Measurements from ENCODE around the gene ZNRF1.
"Not testable (repeated sequence)": the region's sequence is repeated elsewhere in the genome, so short reads cannot be mapped to it uniquely, and the experiment has no call there.

ZNRF1 gene

DNA sequence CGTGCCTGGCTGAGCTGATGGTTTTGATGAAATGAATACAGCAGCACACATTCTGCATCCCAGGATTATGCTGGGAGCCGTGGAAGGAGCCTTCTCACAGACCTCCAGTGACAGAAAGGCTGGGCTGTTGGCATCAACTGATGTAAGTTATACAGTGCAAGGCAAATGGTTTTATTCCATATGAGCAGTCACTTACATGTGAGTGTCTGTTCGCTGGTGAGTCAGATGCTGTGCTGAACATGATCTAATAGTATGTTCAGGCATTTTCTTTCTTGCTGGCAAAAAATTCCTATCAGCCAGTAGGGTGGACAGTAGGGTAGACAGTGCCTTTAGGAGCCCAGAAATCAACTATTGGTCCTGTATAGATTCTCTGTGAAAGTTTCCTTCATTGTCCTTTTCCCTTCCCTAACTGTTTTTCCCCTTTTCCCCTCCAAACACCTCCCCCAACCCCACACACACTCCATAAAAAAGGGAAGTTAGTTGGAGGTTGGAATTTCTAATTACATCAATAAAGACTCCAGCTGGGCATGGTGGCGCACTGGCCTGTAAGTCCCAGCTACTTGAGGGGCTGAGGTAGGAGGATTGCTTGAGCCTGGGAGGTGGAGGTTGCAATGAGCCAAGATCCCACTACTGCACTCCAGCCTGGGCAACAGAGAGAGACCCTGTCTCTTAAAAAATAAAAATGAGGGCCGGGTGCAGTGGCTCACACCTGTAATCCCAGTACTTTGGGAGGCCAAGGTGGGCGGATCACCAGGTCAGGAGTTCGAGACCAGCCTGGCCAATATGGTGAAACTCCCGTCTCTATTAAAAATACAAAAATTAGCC is 81.6 kb downstream of the ZNRF1 start:
- no peak for DNase-seq

DNA sequence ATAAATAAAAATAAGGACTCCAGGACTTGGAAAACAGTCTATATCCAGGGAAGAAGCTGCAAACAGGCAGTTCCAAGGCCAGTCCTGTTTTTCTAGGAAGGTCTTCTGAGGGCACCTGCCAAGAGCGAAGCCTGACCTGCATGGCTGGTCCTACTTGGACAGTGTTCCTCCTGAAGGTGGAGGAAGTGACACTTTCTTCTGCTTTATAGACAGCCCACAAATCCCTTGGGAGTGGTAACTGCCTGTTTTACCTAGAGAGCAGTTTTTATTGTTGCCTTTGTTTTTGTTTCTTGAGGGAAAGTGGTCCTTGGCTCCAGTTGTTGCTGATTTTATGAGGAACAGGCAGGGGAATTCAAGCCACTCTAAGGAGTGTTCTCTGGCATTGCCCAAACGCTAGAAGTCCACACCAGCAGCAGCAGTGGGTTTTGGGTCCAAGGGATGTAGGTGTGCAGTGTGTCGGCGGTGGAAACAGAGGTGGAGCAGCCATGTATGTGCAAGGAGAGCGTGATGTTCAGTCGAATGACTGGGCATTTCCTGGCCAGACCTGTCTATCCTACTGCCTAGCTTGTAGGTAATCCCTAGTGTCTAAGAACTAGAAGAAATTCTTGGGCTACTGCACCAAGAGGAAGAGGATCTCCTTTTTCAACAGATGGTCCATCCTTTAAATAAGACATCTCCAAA is 82.5 kb downstream of the ZNRF1 start:
- DNase-seq = no peak

DNA sequence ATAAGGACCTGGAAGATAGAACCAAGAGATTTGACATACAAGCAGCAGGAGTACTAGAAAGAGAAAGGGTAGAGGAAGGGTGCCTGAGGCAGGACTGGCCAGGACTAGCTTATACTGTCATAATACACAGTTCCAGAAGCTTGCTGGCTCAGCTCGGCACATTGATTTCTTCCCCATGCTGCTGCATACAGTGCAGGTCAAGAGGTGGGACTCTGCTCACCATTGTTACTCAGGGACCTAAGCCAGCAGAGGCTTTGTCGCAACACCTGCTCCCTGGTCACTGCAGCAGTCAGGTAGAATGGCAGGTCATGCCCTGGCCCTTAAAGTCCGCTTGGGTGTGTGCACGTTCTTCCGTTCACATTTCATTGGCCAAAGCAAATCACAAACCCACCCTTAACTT is 85.0 kb downstream of the ZNRF1 start:
- DNase-seq = no peak

DNA sequence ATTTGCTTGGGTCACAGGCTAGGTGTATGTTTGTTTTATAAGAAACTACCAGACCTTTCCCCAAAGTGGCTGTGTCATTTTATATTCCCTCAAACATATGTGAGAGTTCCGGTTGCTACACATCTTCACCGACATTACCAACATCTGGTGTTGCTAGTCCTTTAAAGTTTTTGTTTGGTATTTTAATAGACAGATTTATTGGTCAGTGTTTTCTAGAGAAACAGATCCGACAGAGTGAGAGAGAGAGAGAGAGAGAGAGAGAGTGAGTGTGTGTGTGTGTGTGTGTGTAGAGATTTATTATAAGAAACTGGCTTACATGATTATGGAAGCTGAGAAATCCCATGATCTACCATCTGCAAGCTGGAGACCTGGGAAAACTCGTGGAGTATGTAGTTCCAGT is 86.7 kb downstream of the ZNRF1 start:
- DNase-seq = no peak

DNA sequence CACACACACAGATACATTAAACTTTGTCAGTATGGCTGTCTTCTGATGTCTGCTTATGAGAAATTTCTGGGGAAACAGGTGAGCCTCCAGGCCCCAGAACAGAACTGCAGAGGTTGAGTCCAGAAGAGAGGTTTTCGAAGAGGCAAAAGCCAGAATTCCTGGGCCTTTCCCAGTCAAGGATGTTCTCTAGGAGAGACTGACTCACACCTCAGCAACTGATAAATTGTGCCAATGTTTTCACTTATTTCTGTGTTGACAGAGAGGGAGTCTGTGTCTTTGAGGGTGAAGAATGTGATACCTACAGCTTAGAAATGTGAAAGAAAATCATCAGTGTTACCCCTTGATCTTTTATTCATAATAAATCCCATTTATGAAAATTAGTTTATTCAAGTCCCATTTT is 87.5 kb downstream of the ZNRF1 start:
- no peak for DNase-seq

DNA sequence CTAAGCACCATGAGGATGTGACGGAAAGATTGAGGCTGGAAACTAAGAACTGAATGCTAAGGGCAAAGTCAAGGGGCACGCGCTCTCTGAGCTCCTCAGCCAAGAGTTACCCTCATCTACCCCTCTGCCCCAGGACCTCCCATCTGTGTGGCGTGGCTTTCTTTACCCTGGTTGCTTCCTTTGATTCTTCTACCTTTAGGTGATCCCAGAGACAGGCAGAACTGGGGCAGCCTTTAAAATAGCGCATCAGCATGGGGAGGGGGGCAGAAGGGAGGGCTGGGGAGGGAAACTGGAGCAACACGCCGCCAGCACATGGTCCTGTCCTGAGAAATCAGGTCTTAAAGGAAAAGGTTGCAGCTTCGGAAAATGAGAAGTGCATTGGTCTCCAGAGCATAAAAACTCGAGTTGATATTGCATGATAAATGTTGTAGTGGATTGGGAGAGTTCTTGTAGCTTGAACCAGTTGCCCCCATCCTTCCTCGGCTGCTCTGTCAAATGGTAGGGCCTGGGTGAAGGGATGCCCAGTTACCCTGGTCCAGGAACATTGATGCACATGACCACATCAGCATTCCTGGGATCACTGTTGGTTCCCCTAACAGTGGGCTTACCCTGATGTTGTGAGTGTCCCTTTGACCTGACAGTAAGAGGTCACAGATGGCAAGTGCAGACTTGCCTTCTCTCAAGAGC is 88.0 kb downstream of the ZNRF1 start:
- DNase-seq = no peak

DNA sequence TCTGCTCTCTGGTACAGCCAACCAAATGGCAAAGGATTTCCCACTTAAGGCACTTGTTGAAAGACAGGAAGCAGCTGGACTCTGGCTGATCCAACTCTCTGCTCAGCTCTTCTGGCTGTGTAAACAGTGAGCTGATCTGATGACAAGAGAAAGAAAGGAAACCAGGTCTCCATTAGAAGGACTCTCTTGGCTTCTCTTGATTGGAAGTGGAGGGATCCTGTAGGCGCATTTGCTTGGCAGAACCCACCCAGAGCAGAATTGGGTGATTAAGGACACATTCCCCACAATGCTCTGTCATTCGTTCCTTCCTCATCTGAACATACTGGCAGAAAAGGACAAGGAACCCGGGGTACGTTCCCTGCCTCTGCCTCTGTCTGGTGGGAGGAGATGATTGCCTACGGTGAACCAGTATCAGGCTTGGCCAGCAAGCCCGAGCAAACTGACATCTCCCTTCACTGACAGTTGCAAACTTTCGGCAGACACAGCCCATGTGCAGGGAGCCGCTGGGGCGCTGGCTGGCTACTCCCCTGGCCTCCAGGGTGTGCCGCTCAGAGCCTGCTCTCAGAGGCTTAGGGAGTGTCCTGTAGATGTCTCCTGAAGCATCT is 88.7 kb downstream of the ZNRF1 start:
- no peak for DNase-seq

DNA sequence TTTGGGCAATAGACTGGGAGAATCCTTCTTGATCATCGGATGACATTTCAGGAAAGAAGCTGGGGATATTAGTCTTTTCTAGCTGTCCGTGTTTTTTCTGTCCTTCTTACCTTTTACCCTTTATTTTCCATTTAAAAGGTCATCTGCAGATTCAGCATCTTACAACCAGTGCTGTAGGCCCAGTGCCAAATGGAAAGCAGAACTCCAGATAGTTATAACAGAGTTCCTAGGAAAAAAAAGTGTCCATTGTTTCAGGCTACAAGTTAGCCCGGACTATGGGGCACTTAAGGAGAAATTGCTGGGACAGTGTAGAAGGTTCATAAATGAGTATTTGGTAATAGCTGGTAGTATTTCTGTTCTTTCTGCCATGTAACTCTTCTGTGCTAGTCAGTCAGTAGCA is 89.4 kb downstream of the ZNRF1 start:
- DNase-seq = no peak

DNA sequence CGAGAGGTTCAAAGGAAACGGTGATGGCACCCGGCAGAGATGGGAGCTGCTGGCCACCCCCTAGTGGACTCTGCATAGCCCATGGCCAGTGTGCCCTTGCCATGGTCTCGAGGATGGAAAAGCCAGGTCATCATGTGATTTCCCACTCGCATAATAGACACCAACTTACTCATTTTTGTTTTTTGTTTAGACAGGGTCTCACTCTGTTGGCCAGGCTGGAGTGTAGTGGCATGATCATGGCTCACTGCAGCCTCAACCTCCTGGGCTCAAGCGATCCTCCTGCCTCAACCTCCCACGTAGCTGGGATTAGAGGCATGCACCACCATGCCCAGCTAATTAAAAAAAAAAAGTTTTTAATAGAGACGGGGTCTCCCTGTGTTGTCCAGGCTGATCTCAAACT is 90.1 kb downstream of the ZNRF1 start:
- DNase-seq = no peak

DNA sequence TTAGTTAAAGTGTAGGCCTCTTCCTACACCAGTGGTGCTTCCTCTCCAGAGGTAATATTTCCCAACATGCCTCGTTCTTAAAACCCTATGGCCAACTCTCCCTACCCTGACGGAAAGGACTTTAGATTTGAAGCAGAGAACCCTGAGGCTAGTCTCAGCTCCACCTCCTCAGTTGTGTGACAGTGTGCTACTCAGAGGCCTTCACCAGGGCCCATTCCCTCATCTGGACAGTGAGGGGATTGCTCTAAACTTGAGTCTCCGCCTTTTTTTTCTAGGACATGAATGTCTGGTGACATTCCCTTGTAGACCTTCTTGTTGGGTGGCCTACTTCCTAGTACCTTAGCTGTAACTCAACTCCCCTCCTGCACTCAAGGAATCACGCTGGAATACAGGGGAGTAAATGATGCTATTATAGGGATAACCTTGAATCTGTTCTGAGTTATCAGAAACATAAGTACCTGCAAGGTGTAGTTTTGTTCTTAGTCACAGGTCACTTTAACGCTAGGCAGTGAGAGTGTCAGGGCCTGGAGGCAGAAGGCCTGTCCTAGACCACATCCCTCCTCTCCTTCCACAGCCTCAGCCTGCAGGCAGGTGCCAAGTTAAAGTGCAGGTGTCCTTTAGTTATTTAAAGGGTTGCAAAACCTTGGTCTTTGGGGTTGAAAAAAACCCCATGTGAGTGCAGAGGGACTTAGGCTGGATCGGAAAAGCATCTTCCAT is 90.8 kb downstream of the ZNRF1 start:
- DNase-seq = no peak

DNA sequence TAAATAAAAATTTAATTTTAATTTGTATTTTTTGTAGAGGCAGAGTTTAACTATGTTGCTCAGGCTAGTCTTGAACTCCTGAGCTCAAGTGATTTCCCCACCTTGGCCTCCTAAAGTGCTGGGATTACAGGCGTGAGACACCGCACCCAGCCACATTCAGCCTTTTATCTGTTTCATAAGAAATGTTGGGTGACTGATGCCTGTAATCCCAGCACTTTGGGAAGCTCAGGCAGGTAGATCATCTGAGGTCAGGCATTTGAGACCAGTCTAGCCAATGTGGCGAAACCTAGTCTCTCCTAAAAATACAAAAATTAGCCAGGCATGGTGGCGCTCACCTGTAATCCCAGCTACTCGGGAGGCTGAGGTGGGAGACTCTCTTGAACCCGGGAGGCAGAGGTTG is 92.1 kb downstream of the ZNRF1 start:
- DNase-seq = not testable (repeated sequence)

DNA sequence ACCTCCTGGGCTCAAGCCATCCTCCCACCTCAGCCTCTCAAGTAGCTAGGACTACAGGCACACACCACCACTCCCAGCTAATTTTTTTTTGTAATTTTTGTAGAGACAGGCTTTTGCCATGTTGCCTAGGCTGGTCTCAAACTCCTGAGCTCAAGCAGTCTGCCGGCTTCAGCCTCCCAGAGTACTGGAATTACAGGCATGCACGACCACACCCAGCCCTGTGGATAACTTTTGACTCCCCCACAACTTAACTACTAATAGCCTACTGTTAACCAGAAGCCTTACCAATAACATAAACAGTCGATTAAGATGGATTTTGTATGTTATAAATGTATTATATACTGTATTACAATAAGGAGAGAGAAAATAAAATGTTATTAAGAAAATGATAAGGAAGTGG is 92.8 kb downstream of the ZNRF1 start:
- not testable (repeated sequence) for DNase-seq

DNA sequence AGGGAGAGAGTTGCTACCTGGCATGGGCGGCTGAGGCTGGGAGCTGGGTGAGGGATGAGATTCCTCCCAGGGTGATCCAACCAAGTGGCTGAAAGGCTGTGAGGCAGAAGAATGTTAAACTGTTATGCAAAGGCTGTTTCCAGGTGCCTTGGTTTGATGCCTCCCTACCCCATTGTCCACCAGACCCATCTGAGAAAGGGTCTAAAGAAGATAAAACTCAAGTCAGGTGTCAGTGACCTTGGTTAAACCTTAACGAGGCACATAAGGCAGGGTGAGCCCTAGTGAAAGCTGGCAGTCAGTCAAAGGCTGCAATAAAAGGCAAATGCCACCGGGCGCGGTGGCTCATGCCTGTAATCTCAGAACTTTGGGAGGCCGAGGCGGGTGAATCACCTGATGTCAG is 94.0 kb downstream of the ZNRF1 start:
- DNase-seq = no peak

DNA sequence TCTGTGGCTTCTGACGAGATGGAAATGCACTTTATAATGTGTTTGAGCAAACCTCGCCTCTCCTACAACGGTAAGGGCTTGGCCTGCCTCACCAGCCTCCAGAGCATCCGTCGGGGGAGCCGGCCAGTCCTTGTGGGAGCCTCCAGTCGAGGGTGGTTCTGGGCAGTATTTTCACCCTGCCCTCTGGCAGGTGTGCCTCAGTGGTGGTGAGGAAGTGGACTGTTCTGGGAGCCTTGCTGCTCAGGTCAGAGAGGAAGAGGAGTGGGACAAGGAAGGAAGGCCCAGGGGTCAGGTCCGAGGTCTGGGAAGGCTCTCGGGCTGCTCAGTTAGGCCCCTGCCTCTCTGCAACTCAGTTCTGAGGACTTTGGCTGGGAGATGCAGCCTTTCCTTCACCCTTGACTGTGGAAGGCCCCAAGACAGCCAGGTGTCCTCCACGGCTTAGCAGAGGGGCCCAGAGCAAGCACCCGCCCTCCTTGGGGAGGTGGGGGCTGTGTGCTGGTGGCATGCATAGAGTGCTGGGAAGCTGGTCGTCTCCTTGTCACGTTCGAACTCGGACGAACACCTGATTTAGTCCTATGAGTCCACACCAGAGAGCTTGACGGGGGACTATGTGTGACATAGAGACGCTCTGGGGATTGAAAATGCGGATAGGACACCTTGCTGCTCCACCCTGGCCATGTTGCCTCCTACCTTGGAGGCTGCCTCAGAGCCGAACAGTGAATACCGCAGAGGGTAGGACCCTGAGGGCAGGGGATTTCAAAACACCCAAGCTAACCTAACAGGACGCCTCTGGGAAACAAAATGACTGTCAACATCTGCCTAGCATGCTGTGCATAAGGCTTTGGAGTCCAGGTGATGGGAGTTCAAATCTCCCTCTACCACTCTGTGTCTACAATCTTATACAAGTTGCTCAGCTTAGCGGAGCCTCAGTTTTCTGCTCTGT is 95.0 kb downstream of the ZNRF1 start:
- DNase-seq = no peak

DNA sequence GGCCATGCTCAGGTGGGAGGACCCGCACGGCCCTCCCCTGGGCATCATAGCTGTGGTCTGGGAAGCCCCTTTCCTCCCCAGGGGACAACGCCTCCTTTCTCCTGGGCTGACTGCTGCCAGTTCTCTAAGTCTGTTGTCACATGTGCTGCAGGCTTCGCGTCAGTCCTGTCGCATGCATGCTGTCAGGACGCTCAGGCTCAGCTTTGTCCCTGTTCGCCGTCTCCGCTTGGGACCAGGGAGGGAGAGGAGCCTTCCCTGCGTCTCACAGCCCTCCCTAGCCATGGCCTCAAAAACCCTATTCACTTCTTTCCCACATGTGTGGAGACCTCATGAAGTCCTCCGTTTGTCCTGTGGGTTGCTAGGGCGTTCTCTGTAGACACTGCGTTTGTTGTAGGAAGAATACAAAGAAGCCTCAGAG is 96.4 kb downstream of the ZNRF1 start:
- no peak for DNase-seq

DNA sequence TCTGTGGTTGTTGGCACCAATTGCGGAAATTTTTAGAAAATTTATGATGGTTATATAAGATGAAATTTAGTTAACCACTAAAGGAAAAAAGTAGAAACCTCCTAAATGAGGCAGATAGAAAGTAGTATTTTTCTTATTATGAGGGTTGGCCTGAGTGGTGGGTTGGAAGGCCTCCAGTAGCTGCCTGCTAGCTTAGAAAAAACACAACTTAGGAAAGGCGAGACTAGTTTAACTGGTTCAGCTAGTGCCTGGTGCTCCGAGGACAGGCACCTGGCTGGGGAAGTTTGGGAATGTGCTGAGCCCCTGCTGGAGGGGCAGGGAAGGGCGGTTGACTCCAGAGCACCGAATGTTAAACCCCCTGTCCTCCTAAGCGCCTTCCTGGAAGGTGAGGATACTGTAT is 97.8 kb downstream of the ZNRF1 start:
- no peak for DNase-seq

DNA sequence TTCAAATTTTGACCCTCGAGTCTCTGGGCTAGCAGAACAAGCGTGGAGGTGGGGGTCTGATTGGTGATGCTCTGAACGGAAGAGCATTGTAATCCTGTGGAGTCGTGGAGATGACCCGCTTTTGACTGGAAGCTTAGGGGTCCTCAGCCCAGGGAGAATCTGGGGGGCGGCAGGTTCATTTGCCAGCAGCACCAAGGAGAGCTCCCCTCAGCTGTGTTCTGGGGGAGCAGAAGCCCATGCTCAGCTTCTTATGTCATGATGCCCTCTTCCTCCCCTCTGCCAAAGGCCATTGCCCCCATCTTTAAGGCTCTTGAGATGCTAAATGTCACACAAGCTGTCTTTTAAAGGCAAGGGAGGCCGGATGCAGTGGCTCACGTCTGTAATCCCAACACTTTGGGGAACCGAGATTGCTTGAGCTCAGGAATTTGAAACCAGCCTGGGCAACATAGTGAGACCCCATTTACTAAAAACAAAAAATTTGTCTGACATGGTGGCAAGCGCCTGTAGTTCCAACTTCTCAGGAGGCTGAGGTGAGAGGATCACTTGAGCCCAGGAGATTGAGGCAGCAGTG is 98.5 kb downstream of the ZNRF1 start:
- no peak for DNase-seq

DNA sequence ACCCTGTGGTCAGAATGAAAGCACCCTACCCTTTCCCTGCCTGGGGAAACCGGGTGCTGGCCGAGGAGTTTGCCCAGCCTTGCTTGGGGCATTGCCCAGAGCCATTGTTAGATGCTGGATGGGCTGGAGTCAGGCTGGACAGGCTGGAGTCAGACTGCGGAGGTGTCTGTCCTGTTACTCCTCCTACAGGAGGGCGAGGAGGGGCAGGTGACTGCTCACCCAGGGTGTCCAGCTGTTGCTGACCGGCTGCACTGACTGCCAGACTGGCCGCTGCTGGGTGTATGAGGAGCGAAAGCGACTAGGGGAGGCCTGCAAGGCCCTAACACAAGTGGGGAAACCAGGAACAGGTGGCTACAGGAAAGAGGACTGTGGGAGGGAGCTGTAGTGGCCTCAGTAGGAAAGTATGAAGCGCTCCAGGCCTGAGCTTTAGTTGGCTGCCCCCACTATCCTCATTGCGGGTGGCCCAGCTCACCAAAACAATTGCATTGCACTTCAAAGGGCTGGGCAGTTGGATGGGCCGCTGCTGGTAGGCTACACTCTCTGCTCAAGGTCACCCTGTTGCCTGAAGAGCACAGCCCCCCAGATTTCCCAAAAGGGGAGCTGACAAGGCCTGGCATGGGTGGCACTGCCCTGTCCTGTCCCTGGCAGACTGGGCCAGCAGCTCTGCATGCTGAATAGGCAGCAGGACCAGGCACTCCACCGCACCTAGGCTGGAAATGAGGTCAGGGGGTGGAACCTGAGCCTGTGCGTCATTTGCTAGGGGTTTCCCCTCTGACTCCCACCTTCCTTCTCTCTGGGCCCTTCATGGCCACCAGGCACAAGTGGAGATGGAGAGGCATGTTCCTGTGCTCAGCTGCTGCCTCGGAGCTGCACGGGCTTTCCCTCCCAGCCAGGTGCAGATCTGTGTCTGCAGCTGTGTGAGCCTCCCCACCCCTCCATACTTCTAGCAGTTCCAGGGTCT is 99.4 kb downstream of the ZNRF1 start:
- DNase-seq = peak; percentile 69 to 74

DNA sequence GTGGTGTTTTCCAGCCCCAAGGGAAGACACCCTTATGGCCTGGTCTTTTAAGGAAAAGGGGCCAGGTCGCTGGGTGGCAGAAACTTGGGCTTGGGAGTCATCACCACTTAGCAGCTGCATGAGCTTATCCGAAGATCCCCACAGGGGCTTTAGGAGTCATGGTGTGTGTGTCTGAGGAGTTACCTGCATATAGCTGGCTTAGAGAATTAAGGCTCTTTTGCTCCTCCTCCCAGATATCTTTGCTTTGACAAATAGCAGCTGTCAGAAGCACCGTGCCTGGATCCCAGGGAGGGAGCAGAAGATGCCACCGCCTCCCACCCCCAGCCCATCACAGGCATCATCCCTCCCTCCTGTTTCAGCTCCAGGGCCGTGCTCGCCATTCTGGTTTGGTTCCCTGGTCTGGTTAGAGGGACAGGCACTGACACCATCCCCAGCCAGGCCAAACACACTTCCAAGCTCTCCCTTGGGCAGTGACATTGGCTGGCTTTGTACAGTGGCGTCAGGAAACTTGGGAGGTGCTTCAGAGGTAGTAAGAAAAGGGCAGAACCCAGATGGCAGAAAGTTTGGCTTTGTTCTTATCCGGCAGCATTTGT is 100.3 kb downstream of the ZNRF1 start:
- DNase-seq = no peak

Measured in CD4-positive, alpha-beta T cell treated with Interleukin-1 beta for 1 hour (primary cell).